ENCODE data around the gene MAPK14.
"Not testable (repeated sequence)": the region's sequence is repeated elsewhere in the genome, so short reads cannot be mapped to it uniquely, and the experiment has no call there.

The MAPK14 gene

DNA sequence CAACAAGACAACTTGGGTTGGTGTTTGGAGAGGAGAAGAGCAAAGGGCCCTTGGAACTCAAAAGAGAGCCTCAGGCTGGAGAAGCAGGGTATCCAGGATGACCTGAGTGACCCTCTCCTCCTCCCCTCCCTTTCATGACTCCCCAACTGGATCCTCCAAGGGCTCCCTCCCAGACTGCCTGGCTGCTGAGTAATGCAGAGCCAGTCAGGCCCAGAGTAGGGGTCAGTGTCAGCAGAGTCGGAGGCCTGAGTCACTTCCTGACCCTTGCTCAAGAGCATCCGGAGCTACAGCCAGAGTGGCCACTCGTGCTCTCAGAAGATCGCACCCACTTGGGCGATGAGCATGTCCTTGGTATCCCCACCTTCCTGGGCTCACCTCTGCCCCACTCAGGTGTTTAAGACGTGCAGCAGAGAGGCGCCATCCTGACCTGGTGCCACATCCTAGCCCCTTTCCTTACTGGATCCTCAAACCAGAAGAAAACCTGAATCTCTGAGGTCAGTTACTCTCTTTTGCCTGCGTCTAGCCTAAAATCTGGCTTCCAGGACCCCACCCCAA, 99.9 kb downstream of the MAPK14 start:
- H3K27ac ChIP-seq, result no peak overlapping the region
- no peak for TF ChIP-seq CTCF (conservative IDR thresholded peaks at IDR 0.05; ENCODE audit: low read depth)
- ChIA-PET CTCF (no interaction called here), POLR2A (ENCODE audit: low non-redundant PET) (no interaction called here)
- DNase-seq (ENCODE audit: low spot score), result peak; percentile 73

DNA sequence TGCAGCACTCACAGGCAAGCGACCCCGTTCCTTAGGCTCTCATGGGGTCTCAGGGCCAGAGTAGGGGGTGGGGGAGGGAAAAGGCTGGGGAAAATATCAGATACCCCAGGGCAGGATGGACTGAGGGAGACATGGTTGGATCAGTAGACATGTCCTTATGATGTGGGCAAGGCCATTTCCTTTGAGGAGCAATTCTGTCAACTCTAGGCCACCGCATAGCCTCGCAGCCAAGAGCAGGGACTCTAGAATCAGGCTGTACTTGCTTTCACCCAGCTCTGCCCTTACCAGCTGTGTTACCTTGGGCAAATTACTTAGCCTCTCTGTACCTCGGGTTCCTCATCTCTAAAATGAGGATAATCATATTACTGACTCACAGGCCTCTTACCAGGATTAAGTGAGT, 100.5 kb downstream of the MAPK14 start:
- CTCF ChIA-PET, result no interaction called here
- DNase-seq (ENCODE audit: low spot score), result no peak
- no peak overlapping the region for H3K27ac ChIP-seq
- POLR2A ChIA-PET (ENCODE audit: low non-redundant PET), result no interaction called here
- no peak for TF ChIP-seq CTCF (conservative IDR thresholded peaks at IDR 0.05; ENCODE audit: low read depth)

GRCh38 chr6:36128793-36129192, 101.2 kb downstream of the MAPK14 start:
- DNase-seq (ENCODE audit: low spot score), result no peak
- TF ChIP-seq CTCF (conservative IDR thresholded peaks at IDR 0.05; ENCODE audit: low read depth), result no peak
- no peak overlapping the region for H3K27ac ChIP-seq
- CTCF ChIA-PET, result no interaction called here
- POLR2A ChIA-PET (ENCODE audit: low non-redundant PET), result no interaction called here

- DNase-seq (ENCODE audit: low spot score); H3K27ac ChIP-seq; POLR2A ChIA-PET (ENCODE audit: low non-redundant PET); CTCF ChIA-PET: not testable (repeated sequence)
Measured at GRCh38 chr6:36129334-36129733, 101.7 kb downstream of the MAPK14 start.

- CTCF ChIA-PET, result no interaction called here
- no peak within 1 kb of the TSS for H3K27ac ChIP-seq
Measured at GRCh38 chr6:36129941-36130666, 102.5 kb downstream of the MAPK14 start, which contains the start of gene MAPK13. MAPK13 (plus strand) TSS chr6:36130513; CDS start chr6:36130583, 70 bp downstream.

GRCh38 chr6:36130667-36131510, 103.3 kb downstream of the MAPK14 start:
- POLR2A ChIA-PET (ENCODE audit: low non-redundant PET), result interaction anchor here (0.5 to 1.0 kb wide), 2 partner anchors 15 to 102 kb away, joined by 3 read pairs; no protein-coding TSS in a partner anchor
- CTCF ChIA-PET, result interaction anchor here (0.6 to 1.5 kb wide), 4 partner anchors 13 to 227 kb away, joined by 3 to 5 read pairs (median 4); no protein-coding TSS in a partner anchor
- DNase-seq (ENCODE audit: low spot score), result peak; percentile 58
- no peak for TF ChIP-seq CTCF (conservative IDR thresholded peaks at IDR 0.05; ENCODE audit: low read depth)
- H3K27ac ChIP-seq, result no peak overlapping the region

More at GRCh38 chr6:36129941-36130666, 102.5 kb downstream of the MAPK14 start, which contains the start of gene MAPK13:
- no peak for TF ChIP-seq CTCF (conservative IDR thresholded peaks at IDR 0.05; ENCODE audit: low read depth)
- DNase-seq (ENCODE audit: low spot score), result peak; percentile 66
- POLR2A ChIA-PET (ENCODE audit: low non-redundant PET), result no interaction called here
